Measurements from ENCODE around the gene AFAP1L1. TPM values are rescaled to one million over a fixed set of nuclear protein-coding genes. Genes with fewer than 3 reads are reported as not detected.

AFAP1L1 gene
- total and polyA plus RNA-seq, 2 donors from 2014 or later: 4.8 to 14.8 TPM

GRCh38 chr5:149323621-149324205 lies 52.1 kb downstream of the AFAP1L1 start:
- intact Hi-C loops (cut with DNase I): no loop called here
- Histone ChIP-seq H3K27ac (ENCODE audit: low read depth in 2 of 2, low read length in 2 of 2) (peak overlapping the region in 1 of 2 donors; percentile 79), H3K27me3 (ENCODE audit: control insufficient read depth, insufficient read depth, low read length) (no peaks in the 10 kb centered on the region), H3K36me3 (ENCODE audit: control insufficient read depth in 2 of 3, insufficient read depth in 3 of 3, low read length in 3 of 3) (no peaks in the 10 kb centered on the region), H3K4me3 (ENCODE audit: low read length in 3 of 3) (no peak overlapping the region), H3K4me1 (ENCODE audit: control insufficient read depth in 2 of 3, insufficient read depth in 2 of 3, low read depth in 1 of 3, low read length in 3 of 3) (peaks cover 7 to 30% (median 19%) of the 10 kb centered on the region in 3 donors), H3K9ac (ENCODE audit: low read length in 3 of 3) (no peak overlapping the region), H3K9me3 (ENCODE audit: control insufficient read depth in 2 of 3, insufficient read depth in 1 of 3, low read length in 3 of 3) (no peaks in the 10 kb centered on the region)
- no peak for TF ChIP-seq CTCF (IDR thresholded peaks at IDR 0.05; ENCODE audit: borderline replicate concordance, extremely low read depth, insufficient read depth)
- DNase-seq: no peak
- no peak for FAIRE-seq

- intact Hi-C loops (cut with DNase I): no loop called here
- Histone ChIP-seq H3K9me3 (ENCODE audit: control insufficient read depth in 2 of 3, insufficient read depth in 1 of 3, low read length in 3 of 3) (no peaks in the 10 kb centered on the region), H3K27ac (ENCODE audit: low read depth in 2 of 2, low read length in 2 of 2) (no peak overlapping the region), H3K27me3 (ENCODE audit: control insufficient read depth, insufficient read depth, low read length) (no peaks in the 10 kb centered on the region), H3K4me1 (ENCODE audit: control insufficient read depth in 2 of 3, insufficient read depth in 2 of 3, low read depth in 1 of 3, low read length in 3 of 3) (peaks cover 7 to 30% (median 17%) of the 10 kb centered on the region in 3 donors), H3K4me3 (ENCODE audit: low read length in 3 of 3) (no peak overlapping the region), H3K9ac (ENCODE audit: low read length in 3 of 3) (no peak overlapping the region), H3K36me3 (ENCODE audit: control insufficient read depth in 2 of 3, insufficient read depth in 3 of 3, low read length in 3 of 3) (no peaks in the 10 kb centered on the region)
- FAIRE-seq (no peak), DNase-seq (no peak)
- TF ChIP-seq CTCF (IDR thresholded peaks at IDR 0.05; ENCODE audit: borderline replicate concordance, extremely low read depth, insufficient read depth): no peak
These were observed 53.0 kb downstream of the AFAP1L1 start for GRCh38 chr5:149324641-149325040.

GRCh38 chr5:149325166-149325735 lies 53.6 kb downstream of the AFAP1L1 start:
- Histone ChIP-seq H3K4me3 (ENCODE audit: low read length in 3 of 3) (no peak overlapping the region), H3K36me3 (ENCODE audit: control insufficient read depth in 2 of 3, insufficient read depth in 3 of 3, low read length in 3 of 3) (no peaks in the 10 kb centered on the region), H3K27ac (ENCODE audit: low read depth in 2 of 2, low read length in 2 of 2) (no peak overlapping the region), H3K9ac (ENCODE audit: low read length in 3 of 3) (no peak overlapping the region), H3K9me3 (ENCODE audit: control insufficient read depth in 2 of 3, insufficient read depth in 1 of 3, low read length in 3 of 3) (no peaks in the 10 kb centered on the region), H3K4me1 (ENCODE audit: control insufficient read depth in 2 of 3, insufficient read depth in 2 of 3, low read depth in 1 of 3, low read length in 3 of 3) (peaks cover 7 to 27% (median 12%) of the 10 kb centered on the region in 3 donors), H3K27me3 (ENCODE audit: control insufficient read depth, insufficient read depth, low read length) (no peaks in the 10 kb centered on the region)
- no peak for FAIRE-seq
- no peak for TF ChIP-seq CTCF (IDR thresholded peaks at IDR 0.05; ENCODE audit: borderline replicate concordance, extremely low read depth, insufficient read depth)
- intact Hi-C loops (cut with DNase I): no loop called here
- no peak for DNase-seq

All from kidney (tissue), 14 donors.